Measurements from ENCODE around the gene TCEA3. TPM values are rescaled to one million over a fixed set of nuclear protein-coding genes. Genes with fewer than 3 reads are reported as not detected.
A peak's percentile ranks its signal among the peaks of the same experiment; 100 is the strongest.

The TCEA3 gene
- total RNA-seq, 1 experiment from 2014 or later, result 0.37 TPM

DNA sequence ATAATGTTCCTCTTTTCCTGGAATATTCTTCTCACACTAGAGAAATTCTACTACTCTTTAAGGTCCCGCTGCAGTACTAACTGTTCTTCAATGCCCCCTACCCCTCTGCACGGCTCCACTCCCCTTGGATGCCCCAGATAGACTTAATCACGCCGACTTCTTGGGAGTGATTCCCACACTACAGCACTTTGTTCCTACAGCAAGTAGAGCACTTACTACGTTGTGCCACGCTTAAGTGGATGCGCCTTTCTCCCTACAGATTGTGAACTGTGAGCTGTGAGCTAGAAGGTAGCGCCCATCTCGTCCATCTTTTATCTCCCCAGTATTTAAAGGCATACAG lies 57.1 kb downstream of the TCEA3 start:
- no peak for ATAC-seq
- H3K9me3 Mint-ChIP-seq, result peaks cover 26% of the 10 kb centered on the region
- no peak overlapping the region for H3K27ac Mint-ChIP-seq
- H3K4me1 Mint-ChIP-seq, result peaks cover 30% of the 10 kb centered on the region
- CTCF ChIA-PET, result interaction anchor here (1.3 to 4.8 kb wide), 5 partner anchors 10 to 172 kb away, joined by 4 to 48 read pairs (median 10); partner anchors contain the start of gene HNRNPR
- H3K27me3 Mint-ChIP-seq (ENCODE audit: low read depth), result peaks cover 55% of the 10 kb centered on the region
- no peak for TF ChIP-seq NFATC4 (CRISPR knock-in tag; IDR thresholded peaks at IDR 0.05)
- no peak for TF ChIP-seq MYBL2 (CRISPR knock-in tag; IDR thresholded peaks at IDR 0.05)
- no peak for TF ChIP-seq ATF1 (CRISPR knock-in tag; IDR thresholded peaks at IDR 0.05)
- no peak for TF ChIP-seq IRF2 (CRISPR knock-in tag; IDR thresholded peaks at IDR 0.05; ENCODE audit: borderline replicate concordance, low read depth)
- TF ChIP-seq, protein P1, sequence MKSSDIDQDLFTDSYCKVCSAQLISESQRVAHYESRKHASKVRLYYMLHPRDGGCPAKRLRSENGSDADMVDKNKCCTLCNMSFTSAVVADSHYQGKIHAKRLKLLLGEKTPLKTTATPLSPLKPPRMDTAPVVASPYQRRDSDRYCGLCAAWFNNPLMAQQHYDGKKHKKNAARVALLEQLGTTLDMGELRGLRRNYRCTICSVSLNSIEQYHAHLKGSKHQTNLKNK (CRISPR knock-in tag; IDR thresholded peaks at IDR 0.05), result no peak
- peak overlapping the region; percentile 92 for H3K4me3 Mint-ChIP-seq
- DNase-seq (ENCODE audit: low spot score), result no peak
- peaks cover 27% of the 10 kb centered on the region for H3K36me3 Mint-ChIP-seq
- POLR2A ChIA-PET, result interaction anchor here (1.9 kb wide), 1 partner anchor 23 kb away, joined by 22 read pairs; the partner anchor contains the start of gene HNRNPR

DNA sequence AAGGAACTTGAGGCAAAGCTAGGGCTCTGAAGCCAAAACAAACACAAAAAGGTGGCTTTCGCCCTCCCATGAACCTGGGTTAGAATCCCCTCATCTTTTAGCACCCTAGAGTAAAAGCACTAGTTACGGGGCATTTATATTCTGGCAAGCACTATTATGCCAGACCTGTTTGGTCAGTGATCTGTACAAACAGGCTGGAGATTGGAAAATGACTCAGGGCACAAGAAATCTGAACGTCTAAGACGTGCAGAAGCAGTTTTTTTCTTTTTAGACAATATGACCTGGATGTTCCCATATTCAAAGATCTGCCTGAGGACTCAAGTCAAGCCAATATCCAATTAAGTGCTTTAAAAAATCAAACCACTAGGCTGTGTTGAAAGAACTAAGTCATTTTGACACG lies 58.0 kb downstream of the TCEA3 start:
- no peak for TF ChIP-seq ZNF416 (CRISPR knock-in tag; IDR thresholded peaks at IDR 0.05)
- no peak for TF ChIP-seq CBFB (CRISPR knock-in tag; IDR thresholded peaks at IDR 0.05; ENCODE audit: low read depth)
- no peak for TF ChIP-seq ZBTB21 (CRISPR knock-in tag; IDR thresholded peaks at IDR 0.05; ENCODE audit: borderline replicate concordance)
- no peak for TF ChIP-seq GTF2I (CRISPR knock-in tag; conservative IDR thresholded peaks at IDR 0.05)
- TF ChIP-seq, protein P1 (CRISPR knock-in tag; IDR thresholded peaks at IDR 0.05), result no peak
- TF ChIP-seq ZNF396 (CRISPR knock-in tag; IDR thresholded peaks at IDR 0.05; ENCODE audit: borderline replicate concordance), result no peak
- no peak for TF ChIP-seq JAZF1 (CRISPR knock-in tag; IDR thresholded peaks at IDR 0.05)
- TF ChIP-seq, protein P2, sequence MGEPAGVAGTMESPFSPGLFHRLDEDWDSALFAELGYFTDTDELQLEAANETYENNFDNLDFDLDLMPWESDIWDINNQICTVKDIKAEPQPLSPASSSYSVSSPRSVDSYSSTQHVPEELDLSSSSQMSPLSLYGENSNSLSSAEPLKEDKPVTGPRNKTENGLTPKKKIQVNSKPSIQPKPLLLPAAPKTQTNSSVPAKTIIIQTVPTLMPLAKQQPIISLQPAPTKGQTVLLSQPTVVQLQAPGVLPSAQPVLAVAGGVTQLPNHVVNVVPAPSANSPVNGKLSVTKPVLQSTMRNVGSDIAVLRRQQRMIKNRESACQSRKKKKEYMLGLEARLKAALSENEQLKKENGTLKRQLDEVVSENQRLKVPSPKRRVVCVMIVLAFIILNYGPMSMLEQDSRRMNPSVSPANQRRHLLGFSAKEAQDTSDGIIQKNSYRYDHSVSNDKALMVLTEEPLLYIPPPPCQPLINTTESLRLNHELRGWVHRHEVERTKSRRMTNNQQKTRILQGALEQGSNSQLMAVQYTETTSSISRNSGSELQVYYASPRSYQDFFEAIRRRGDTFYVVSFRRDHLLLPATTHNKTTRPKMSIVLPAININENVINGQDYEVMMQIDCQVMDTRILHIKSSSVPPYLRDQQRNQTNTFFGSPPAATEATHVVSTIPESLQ (CRISPR knock-in tag; IDR thresholded peaks at IDR 0.05), result no peak
- TF ChIP-seq FOXK1 (CRISPR knock-in tag; IDR thresholded peaks at IDR 0.05), result no peak
- no peak for TF ChIP-seq PRRX2 (CRISPR knock-in tag; IDR thresholded peaks at IDR 0.05)
- Mint-ChIP-seq H3K4me3 (peak overlapping the region; percentile 18; the same call in 1 of the 2 replicates), H3K27ac (no peak overlapping the region), H3K9me3 (peaks cover 34% of the 10 kb centered on the region), H3K27me3 (ENCODE audit: low read depth) (peaks cover 64% of the 10 kb centered on the region), H3K36me3 (peaks cover 35% of the 10 kb centered on the region), H3K4me1 (peaks cover 21% of the 10 kb centered on the region)
- CTCF ChIA-PET, result no interaction called here
- no peak for ATAC-seq
- DNase-seq (ENCODE audit: low spot score), result no peak
- POLR2A ChIA-PET, result no interaction called here

DNA sequence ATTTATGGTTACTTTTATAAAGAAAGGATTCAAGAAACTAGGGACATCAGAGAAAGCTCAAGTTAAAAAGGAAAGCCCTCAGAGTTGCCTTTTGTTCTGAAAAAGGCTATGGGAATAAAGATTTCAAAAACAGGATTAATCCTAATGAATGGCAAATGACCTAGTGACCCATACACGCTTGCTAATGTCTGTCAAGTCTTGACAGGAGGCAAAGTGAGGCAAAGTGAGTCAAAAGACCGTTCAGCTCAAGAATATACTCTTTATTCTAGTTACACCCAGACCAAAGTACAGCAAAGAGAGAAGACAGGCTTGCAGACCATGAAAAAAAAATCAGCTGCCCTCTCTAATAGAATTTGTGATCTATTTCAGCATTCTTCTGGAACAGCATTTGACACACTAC lies 58.4 kb downstream of the TCEA3 start:
- no peak for DNase-seq (ENCODE audit: low spot score)
- TF ChIP-seq JAZF1 (CRISPR knock-in tag; IDR thresholded peaks at IDR 0.05) (no peak), HMGA2 (CRISPR knock-in tag; IDR thresholded peaks at IDR 0.05) (no peak), ZNF138 (CRISPR knock-in tag; conservative IDR thresholded peaks at IDR 0.05) (no peak), NFE2L1 (CRISPR knock-in tag; IDR thresholded peaks at IDR 0.05) (no peak), NFYB (CRISPR knock-in tag; conservative IDR thresholded peaks at IDR 0.05; ENCODE audit: low read depth) (no peak), ZNF396 (CRISPR knock-in tag; IDR thresholded peaks at IDR 0.05; ENCODE audit: borderline replicate concordance) (no peak), MXD4 (CRISPR knock-in tag; IDR thresholded peaks at IDR 0.05; ENCODE audit: borderline replicate concordance) (no peak), IRF2 (CRISPR knock-in tag; IDR thresholded peaks at IDR 0.05; ENCODE audit: borderline replicate concordance, low read depth) (no peak), FOXK1 (CRISPR knock-in tag; IDR thresholded peaks at IDR 0.05) (no peak), ESRRA (CRISPR knock-in tag; IDR thresholded peaks at IDR 0.05; ENCODE audit: borderline replicate concordance) (no peak), ZNF232 (CRISPR knock-in tag; IDR thresholded peaks at IDR 0.05) (no peak), OVOL2 (CRISPR knock-in tag; IDR thresholded peaks at IDR 0.05; ENCODE audit: borderline replicate concordance) (no peak), ZNF423 (CRISPR knock-in tag; IDR thresholded peaks at IDR 0.05) (no peak), RELA (CRISPR knock-in tag; IDR thresholded peaks at IDR 0.05; ENCODE audit: borderline replicate concordance) (no peak)
- TF ChIP-seq, protein P3, sequence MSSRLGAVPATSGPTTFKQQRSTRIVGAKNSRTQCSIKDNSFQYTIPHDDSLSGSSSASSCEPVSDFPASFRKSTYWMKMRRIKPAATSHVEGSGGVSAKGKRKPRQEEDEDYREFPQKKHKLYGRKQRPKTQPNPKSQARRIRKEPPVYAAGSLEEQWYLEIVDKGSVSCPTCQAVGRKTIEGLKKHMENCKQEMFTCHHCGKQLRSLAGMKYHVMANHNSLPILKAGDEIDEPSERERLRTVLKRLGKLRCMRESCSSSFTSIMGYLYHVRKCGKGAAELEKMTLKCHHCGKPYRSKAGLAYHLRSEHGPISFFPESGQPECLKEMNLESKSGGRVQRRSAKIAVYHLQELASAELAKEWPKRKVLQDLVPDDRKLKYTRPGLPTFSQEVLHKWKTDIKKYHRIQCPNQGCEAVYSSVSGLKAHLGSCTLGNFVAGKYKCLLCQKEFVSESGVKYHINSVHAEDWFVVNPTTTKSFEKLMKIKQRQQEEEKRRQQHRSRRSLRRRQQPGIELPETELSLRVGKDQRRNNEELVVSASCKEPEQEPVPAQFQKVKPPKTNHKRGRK (CRISPR knock-in tag; IDR thresholded peaks at IDR 0.05; ENCODE audit: borderline replicate concordance), result no peak
- TF ChIP-seq, protein P4, sequence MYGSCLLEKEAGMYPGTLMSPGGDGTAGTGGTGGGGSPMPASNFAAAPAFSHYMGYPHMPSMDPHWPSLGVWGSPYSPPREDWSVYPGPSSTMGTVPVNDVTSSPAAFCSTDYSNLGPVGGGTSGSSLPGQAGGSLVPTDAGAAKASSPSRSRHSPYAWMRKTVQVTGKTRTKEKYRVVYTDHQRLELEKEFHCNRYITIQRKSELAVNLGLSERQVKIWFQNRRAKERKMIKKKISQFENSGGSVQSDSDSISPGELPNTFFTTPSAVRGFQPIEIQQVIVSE (CRISPR knock-in tag; IDR thresholded peaks at IDR 0.05; ENCODE audit: borderline replicate concordance), result no peak
- TF ChIP-seq, protein P5, sequence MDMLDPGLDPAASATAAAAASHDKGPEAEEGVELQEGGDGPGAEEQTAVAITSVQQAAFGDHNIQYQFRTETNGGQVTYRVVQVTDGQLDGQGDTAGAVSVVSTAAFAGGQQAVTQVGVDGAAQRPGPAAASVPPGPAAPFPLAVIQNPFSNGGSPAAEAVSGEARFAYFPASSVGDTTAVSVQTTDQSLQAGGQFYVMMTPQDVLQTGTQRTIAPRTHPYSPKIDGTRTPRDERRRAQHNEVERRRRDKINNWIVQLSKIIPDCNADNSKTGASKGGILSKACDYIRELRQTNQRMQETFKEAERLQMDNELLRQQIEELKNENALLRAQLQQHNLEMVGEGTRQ (CRISPR knock-in tag; IDR thresholded peaks at IDR 0.05), result no peak
- H3K36me3 Mint-ChIP-seq, result peaks cover 40% of the 10 kb centered on the region
- no peak for ATAC-seq
- ChIA-PET POLR2A (no interaction called here), CTCF (no interaction called here)
- no peak overlapping the region for H3K4me3 Mint-ChIP-seq
- H3K27ac Mint-ChIP-seq, result no peak overlapping the region
- H3K4me1 Mint-ChIP-seq, result peaks cover 18% of the 10 kb centered on the region
- peaks cover 68% of the 10 kb centered on the region for H3K27me3 Mint-ChIP-seq (ENCODE audit: low read depth)
- H3K9me3 Mint-ChIP-seq, result peaks cover 38% of the 10 kb centered on the region
